Epithelial cell of esophagus (primary cell): ENCODE data around the gene KNDC1.

ENCODE experiments used
- DNase-seq: peaks from one replicate; pipeline ENCODE4 v3.0.0; 2010; ENCODE audit warnings: low read depth
- H3K4me3 ChIP-seq: 2 replicates; pipeline ENCODE4 v1.5.1; 2011; ENCODE audit warnings: mild to moderate bottlenecking, low read length, control low read depth
- TF ChIP-seq, protein P1 (sequence below): IDR thresholded peaks from 2 replicates; pipeline ENCODE4 v1.5.1; 2011; ENCODE audit warnings: low read depth, mild to moderate bottlenecking, low read length, control low read depth, inconsistent platforms; ENCODE audit not compliant: insufficient read depth; ENCODE audit errors: missing control alignments

Gene KNDC1

DNA sequence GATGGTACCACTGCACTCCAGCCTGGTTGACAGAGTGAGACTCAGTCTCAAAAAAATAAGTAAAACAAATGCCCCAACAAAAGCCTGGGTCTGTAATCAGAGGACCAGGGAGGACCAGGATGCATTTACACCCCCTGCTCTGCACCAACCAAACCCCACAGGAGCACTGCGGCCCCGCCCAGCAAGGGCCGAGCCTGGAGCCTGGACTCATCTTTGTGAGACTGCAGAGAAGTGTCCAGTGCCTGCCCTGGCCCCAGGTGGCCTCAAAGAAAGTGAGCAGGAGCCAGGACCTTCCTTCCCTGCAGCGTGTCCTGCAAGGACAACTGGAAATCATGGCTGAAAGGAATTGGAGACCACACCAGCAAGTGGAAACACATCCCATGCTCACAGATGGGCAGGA, 31.6 kb downstream of the KNDC1 start:
- H3K4me3 ChIP-seq = no peak overlapping the region
- TF ChIP-seq, protein P1, sequence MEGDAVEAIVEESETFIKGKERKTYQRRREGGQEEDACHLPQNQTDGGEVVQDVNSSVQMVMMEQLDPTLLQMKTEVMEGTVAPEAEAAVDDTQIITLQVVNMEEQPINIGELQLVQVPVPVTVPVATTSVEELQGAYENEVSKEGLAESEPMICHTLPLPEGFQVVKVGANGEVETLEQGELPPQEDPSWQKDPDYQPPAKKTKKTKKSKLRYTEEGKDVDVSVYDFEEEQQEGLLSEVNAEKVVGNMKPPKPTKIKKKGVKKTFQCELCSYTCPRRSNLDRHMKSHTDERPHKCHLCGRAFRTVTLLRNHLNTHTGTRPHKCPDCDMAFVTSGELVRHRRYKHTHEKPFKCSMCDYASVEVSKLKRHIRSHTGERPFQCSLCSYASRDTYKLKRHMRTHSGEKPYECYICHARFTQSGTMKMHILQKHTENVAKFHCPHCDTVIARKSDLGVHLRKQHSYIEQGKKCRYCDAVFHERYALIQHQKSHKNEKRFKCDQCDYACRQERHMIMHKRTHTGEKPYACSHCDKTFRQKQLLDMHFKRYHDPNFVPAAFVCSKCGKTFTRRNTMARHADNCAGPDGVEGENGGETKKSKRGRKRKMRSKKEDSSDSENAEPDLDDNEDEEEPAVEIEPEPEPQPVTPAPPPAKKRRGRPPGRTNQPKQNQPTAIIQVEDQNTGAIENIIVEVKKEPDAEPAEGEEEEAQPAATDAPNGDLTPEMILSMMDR = no peak
- DNase-seq = no peak

DNA sequence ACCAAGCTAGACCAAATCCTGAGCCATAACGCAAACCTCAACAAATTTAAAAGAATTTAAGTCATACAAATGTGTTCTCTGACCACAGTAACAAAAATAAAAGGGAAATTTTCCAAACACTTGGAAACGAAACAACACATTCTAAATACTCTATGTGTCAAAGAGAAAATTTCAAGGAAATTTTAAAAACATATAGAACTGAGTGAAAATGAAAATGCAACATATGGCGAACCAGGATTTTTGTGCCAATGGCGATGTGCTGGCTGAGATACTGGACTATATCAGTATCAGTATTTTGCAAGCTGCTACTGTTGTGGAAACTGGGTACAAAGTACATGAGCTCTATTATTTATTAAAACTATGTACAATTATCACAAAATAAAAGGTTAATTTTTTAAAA, 34.1 kb downstream of the KNDC1 start:
- H3K4me3 ChIP-seq = no peak overlapping the region
- DNase-seq = no peak
- TF ChIP-seq, protein P1 = no peak

DNA sequence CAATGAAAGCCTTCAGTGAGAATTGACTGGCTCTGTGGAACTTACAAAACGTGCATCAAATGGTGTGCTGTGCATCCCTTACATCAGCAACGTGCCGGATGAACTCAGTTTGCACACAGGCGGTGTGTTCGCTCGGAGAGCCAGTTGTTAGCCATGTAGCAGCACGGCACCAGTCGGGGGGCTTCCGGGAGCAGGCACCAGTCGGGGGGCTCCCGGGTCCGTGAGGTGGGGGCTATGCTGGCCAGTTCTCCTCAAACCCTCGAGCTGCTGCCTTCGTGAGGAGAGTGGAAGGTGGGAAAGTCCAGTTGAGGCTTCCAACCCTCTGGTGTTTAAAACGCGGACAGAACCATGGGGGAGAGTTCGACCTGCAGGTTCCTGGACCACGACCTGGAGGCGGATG, 35.1 kb downstream of the KNDC1 start:
- TF ChIP-seq, protein P1 = no peak
- no peak for DNase-seq
- no peak overlapping the region for H3K4me3 ChIP-seq

DNA sequence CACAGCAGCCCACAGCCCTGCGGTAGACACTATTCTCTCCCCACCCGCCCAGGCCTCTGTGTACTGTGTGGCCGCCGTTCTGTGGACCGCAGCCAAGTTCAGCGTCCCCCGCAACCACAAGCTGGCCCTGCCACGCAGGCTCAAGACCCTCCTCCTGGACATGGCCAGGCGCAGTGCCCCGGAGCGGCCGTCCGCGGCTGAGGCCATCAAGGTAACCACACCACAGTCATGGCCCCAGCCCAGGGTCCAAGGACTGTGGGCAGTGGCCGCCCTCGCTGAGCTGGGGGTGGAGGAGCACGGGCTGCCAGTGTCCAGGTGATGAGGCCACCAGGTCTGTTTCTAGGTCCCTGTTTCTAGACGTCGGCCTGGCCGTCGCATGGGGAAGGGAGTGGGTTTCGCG, 35.6 kb downstream of the KNDC1 start:
- H3K4me3 ChIP-seq = no peak overlapping the region
- TF ChIP-seq, protein P1 = no peak
- no peak for DNase-seq

DNA sequence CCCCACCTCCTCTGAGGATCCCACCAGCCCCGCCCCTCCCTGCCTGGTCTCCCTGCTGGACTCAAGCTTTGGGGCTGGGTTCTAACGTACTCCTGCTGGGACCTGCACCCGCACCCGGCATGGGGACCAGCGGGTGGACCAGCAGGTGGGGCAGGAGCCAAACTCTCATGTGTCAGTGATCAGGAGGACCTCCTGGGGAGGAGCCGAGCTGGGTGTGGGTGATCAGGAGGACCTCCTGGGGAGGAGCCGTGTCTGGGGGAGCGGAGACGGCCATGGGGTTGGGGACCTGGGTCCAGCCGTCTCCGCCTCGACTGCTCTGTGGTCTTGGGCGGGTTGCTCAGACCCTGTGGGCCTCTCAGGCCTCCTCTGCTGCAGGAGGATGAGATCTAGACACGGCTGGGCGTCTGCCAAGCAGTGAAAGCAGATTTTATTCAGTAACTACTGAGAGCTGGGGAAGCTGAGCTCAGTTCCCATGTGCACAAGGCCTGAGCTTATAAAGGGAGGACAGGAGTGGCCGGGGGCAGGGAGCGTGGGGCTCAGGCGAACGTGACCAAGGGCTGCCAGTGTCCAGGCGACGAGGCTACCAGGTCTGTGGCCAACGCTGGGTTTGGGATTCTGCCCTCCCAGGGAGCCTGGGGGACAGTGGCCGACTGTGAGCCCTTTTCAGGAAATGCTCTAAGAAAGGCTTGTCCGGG, 36.3 kb downstream of the KNDC1 start:
- no peak overlapping the region for H3K4me3 ChIP-seq
- TF ChIP-seq, protein P1 = no peak

DNA sequence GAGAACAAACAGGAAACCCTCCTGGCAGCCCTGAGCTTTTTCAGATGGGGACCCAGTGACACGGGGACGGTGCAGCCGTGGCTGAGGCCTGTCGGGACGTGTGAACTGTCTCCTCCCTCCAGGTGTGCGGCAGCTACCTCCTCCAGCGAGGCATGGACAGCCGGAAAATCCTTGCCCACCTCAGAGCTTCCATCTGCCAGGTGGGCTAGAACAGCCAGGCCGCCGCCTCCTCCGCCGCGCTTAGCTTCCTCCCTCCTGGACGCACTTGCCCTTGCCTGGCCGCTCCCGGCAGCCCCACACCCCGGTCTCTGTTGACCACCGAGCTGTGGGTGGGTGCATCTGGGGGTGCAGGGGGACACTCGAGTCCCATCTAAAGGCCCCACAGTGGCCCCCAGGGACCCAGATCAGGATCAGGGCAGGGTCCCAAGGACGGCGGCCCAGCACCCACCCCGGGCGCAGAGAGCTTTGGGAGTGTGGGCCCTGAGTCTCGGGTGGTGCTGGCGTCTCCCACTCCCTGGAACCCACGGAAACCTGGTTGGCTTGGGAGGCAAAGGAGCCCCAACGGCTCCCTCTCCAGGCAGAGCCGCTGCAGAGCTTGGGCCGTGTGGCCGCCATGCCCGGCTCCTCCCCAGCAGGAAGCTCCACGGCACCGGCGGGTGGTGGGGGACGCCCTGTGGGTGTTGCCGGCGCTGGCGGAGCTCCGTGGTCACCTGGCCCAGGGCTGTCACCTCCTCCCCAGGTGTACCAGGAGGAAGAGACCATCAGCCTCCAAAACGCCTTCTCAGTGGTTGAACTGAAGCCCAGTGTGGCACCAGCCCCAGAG, 37.1 kb downstream of the KNDC1 start:
- H3K4me3 ChIP-seq = no peak overlapping the region
- TF ChIP-seq, protein P1 = no peak
- DNase-seq = no peak

More for the DNA sequence above, 36.3 kb downstream of the KNDC1 start:
- DNase-seq = no peak
